Activated CD8-positive, alpha-beta memory T cell treated with anti-CD3 and anti-CD28 coated beads, Interleukin-2, amount 10 ng/mL, durations not matched to agents 7 days and 5 days (primary cell): Measurements from ENCODE around the gene FAF1. TPM values are rescaled to one million over a fixed set of nuclear protein-coding genes. Genes with fewer than 3 reads are reported as not detected.
"Not testable (repeated sequence)": the region's sequence is repeated elsewhere in the genome, so short reads cannot be mapped to it uniquely, and the experiment has no call there.

ENCODE experiments used
- ATAC-seq: fragments of 150-1000 bp; cut with Tn5 transposase; one replicate; pipeline ENCODE4 v1.10.0; 2021; ENCODE audit warnings: moderate library complexity
- CTCF ChIA-PET: fragments of 350-600 bp; sonication (Branson Sonifier 250); formaldehyde crosslinking; loops from one replicate; lab custom pipeline; 2021; ENCODE audit warnings: antibody characterized with exemption; lab: Charles Lee
- DNase-seq: peaks from one replicate; pipeline ENCODE4 v3.0.0-alpha.2; 2020
- H3K27ac Mint-ChIP-seq: one replicate; pipeline ENCODE4 v1.8.0; 2021; ENCODE audit warnings: mild to moderate bottlenecking, mixed read lengths
- H3K27me3 Mint-ChIP-seq: one replicate; pipeline ENCODE4 v1.8.0; 2021; ENCODE audit warnings: mixed read lengths
- H3K36me3 Mint-ChIP-seq: one replicate; pipeline ENCODE4 v1.8.0; 2021; ENCODE audit warnings: mild to moderate bottlenecking, mixed read lengths
- H3K4me1 Mint-ChIP-seq: one replicate; pipeline ENCODE4 v1.8.0; 2021; ENCODE audit warnings: mixed read lengths
- H3K4me3 Mint-ChIP-seq: one replicate; pipeline ENCODE4 v1.8.0; 2021; ENCODE audit warnings: mild to moderate bottlenecking, moderate library complexity, mixed read lengths
- H3K9me3 Mint-ChIP-seq: one replicate; pipeline ENCODE4 v1.8.0; 2022; ENCODE audit warnings: low read depth, mixed read lengths
- total RNA-seq, 2 experiments: library from RNA; stranded (reverse); gene quantifications; one replicate each; pipeline ENCODE4 v1.2.3, GENCODE V29; 2021

FAF1 gene
- total RNA-seq, 2 experiments from 2014 or later, result 84.4 to 94.4 TPM

- H3K27ac Mint-ChIP-seq, ATAC-seq, H3K4me3 Mint-ChIP-seq, H3K27me3 Mint-ChIP-seq, DNase-seq, H3K9me3 Mint-ChIP-seq, H3K4me1 Mint-ChIP-seq: not testable (repeated sequence)
- H3K36me3 Mint-ChIP-seq, result peaks cover 12% of the 10 kb centered on the region
- CTCF ChIA-PET, result interaction anchor here (1.1 kb wide), 1 partner anchor 19 kb away, joined by 3 read pairs; no protein-coding TSS in a partner anchor
These were observed 49.7 kb downstream of the FAF1 start for GRCh38 chr1:50910356-50910755.

- H3K36me3 Mint-ChIP-seq, CTCF ChIA-PET, H3K27me3 Mint-ChIP-seq, H3K4me1 Mint-ChIP-seq, H3K4me3 Mint-ChIP-seq, H3K27ac Mint-ChIP-seq, DNase-seq, H3K9me3 Mint-ChIP-seq, ATAC-seq: not testable (repeated sequence)
These were observed 52.5 kb downstream of the FAF1 start for GRCh38 chr1:50907610-50908009.

GRCh38 chr1:50906050-50906449 lies 54.0 kb downstream of the FAF1 start:
- CTCF ChIA-PET, H3K4me1 Mint-ChIP-seq: not testable (repeated sequence)

GRCh38 chr1:50902419-50902818 lies 57.6 kb downstream of the FAF1 start:
- ATAC-seq, result no peak
- CTCF ChIA-PET, result no interaction called here
- DNase-seq, result no peak
- Mint-ChIP-seq H3K27ac (no peak overlapping the region), H3K9me3 (no peaks in the 10 kb centered on the region), H3K27me3 (no peaks in the 10 kb centered on the region), H3K36me3 (no peaks in the 10 kb centered on the region), H3K4me1 (no peaks in the 10 kb centered on the region), H3K4me3 (no peak overlapping the region)

More at GRCh38 chr1:50906050-50906449, 54.0 kb downstream of the FAF1 start:
- not testable (repeated sequence) for ATAC-seq, H3K27me3 Mint-ChIP-seq, H3K9me3 Mint-ChIP-seq, H3K36me3 Mint-ChIP-seq, DNase-seq, H3K4me3 Mint-ChIP-seq, H3K27ac Mint-ChIP-seq

GRCh38 chr1:50901872-50902271 lies 58.2 kb downstream of the FAF1 start:
- H3K27me3 Mint-ChIP-seq, result no peaks in the 10 kb centered on the region
- ATAC-seq, result no peak
- no peak for DNase-seq
- H3K4me1 Mint-ChIP-seq, result no peaks in the 10 kb centered on the region
- H3K36me3 Mint-ChIP-seq, result no peaks in the 10 kb centered on the region
- no peaks in the 10 kb centered on the region for H3K9me3 Mint-ChIP-seq
- CTCF ChIA-PET, result no interaction called here
- no peak overlapping the region for H3K4me3 Mint-ChIP-seq
- H3K27ac Mint-ChIP-seq, result no peak overlapping the region

- H3K27me3 Mint-ChIP-seq, result no peaks in the 10 kb centered on the region
These were observed 61.3 kb downstream of the FAF1 start for GRCh38 chr1:50898773-50899172.

GRCh38 chr1:50894340-50894739 lies 65.7 kb downstream of the FAF1 start:
- no peak for ATAC-seq
- no peak overlapping the region for H3K4me3 Mint-ChIP-seq
- no peak for DNase-seq
- H3K27ac Mint-ChIP-seq, result no peak overlapping the region
- H3K27me3 Mint-ChIP-seq, result no peaks in the 10 kb centered on the region
- H3K36me3 Mint-ChIP-seq, result peaks cover 30% of the 10 kb centered on the region
- CTCF ChIA-PET, result interaction anchor here (0.7 to 1.5 kb wide), 2 partner anchors 24 to 875 kb away, joined by 3 read pairs; no protein-coding TSS in a partner anchor
- no peaks in the 10 kb centered on the region for H3K4me1 Mint-ChIP-seq
- H3K9me3 Mint-ChIP-seq, result peaks cover 12% of the 10 kb centered on the region

More at GRCh38 chr1:50898773-50899172, 61.3 kb downstream of the FAF1 start:
- no peak overlapping the region for H3K27ac Mint-ChIP-seq
- ATAC-seq (no peak), DNase-seq (no peak)
- H3K4me3 Mint-ChIP-seq, result no peak overlapping the region
- no peaks in the 10 kb centered on the region for H3K4me1 Mint-ChIP-seq
- H3K36me3 Mint-ChIP-seq, result peaks cover 14% of the 10 kb centered on the region
- H3K9me3 Mint-ChIP-seq, result no peaks in the 10 kb centered on the region
- CTCF ChIA-PET, result interaction anchor here (1.4 kb wide), 1 partner anchor 30 kb away, joined by 4 read pairs; no protein-coding TSS in a partner anchor

GRCh38 chr1:50893466-50893865 lies 66.6 kb downstream of the FAF1 start:
- DNase-seq (no peak), ATAC-seq (no peak)
- H3K4me1 Mint-ChIP-seq, result no peaks in the 10 kb centered on the region
- no peaks in the 10 kb centered on the region for H3K27me3 Mint-ChIP-seq
- H3K4me3 Mint-ChIP-seq, result no peak overlapping the region
- CTCF ChIA-PET, result interaction anchor here (0.7 kb wide), 1 partner anchor 876 kb away, joined by 3 read pairs; no protein-coding TSS in a partner anchor
- H3K27ac Mint-ChIP-seq, result no peak overlapping the region
- peaks cover 30% of the 10 kb centered on the region for H3K36me3 Mint-ChIP-seq
- peaks cover 12% of the 10 kb centered on the region for H3K9me3 Mint-ChIP-seq

- H3K9me3 Mint-ChIP-seq, H3K4me3 Mint-ChIP-seq, ATAC-seq, H3K27ac Mint-ChIP-seq, H3K27me3 Mint-ChIP-seq, H3K36me3 Mint-ChIP-seq, H3K4me1 Mint-ChIP-seq, DNase-seq, CTCF ChIA-PET: not testable (repeated sequence)
These were observed 72.5 kb downstream of the FAF1 start for GRCh38 chr1:50887555-50887954.

GRCh38 chr1:50880373-50880772 lies 79.7 kb downstream of the FAF1 start:
- no peak for ATAC-seq
- H3K36me3 Mint-ChIP-seq, result peaks cover 2% of the 10 kb centered on the region
- no peak overlapping the region for H3K4me3 Mint-ChIP-seq
- no peak overlapping the region for H3K27ac Mint-ChIP-seq
- H3K9me3 Mint-ChIP-seq, result no peaks in the 10 kb centered on the region
- CTCF ChIA-PET, result no interaction called here
- no peaks in the 10 kb centered on the region for H3K4me1 Mint-ChIP-seq
- DNase-seq, result no peak
- H3K27me3 Mint-ChIP-seq, result no peaks in the 10 kb centered on the region

- CTCF ChIA-PET, result no interaction called here
- DNase-seq (no peak), ATAC-seq (no peak)
- no peaks in the 10 kb centered on the region for H3K4me1 Mint-ChIP-seq
- no peaks in the 10 kb centered on the region for H3K9me3 Mint-ChIP-seq
- no peaks in the 10 kb centered on the region for H3K36me3 Mint-ChIP-seq
- no peaks in the 10 kb centered on the region for H3K27me3 Mint-ChIP-seq
- H3K27ac Mint-ChIP-seq, result no peak overlapping the region
- no peak overlapping the region for H3K4me3 Mint-ChIP-seq
These were observed 80.9 kb downstream of the FAF1 start for GRCh38 chr1:50879137-50879536.

GRCh38 chr1:50878434-50878833 lies 81.6 kb downstream of the FAF1 start:
- Mint-ChIP-seq H3K27me3 (no peaks in the 10 kb centered on the region), H3K4me1 (peaks cover 6% of the 10 kb centered on the region), H3K27ac (no peak overlapping the region), H3K9me3 (no peaks in the 10 kb centered on the region), H3K4me3 (no peak overlapping the region), H3K36me3 (no peaks in the 10 kb centered on the region)
- DNase-seq, result no peak
- no peak for ATAC-seq
- CTCF ChIA-PET, result interaction anchor here (1.1 kb wide), 2 partner anchors 311 to 314 kb away, joined by 3 to 4 read pairs; no protein-coding TSS in a partner anchor

- no peak overlapping the region for H3K27ac Mint-ChIP-seq
- CTCF ChIA-PET, result interaction anchor here (1.1 kb wide), 2 partner anchors 311 to 314 kb away, joined by 3 to 4 read pairs; no protein-coding TSS in a partner anchor
- H3K36me3 Mint-ChIP-seq, result no peaks in the 10 kb centered on the region
These were observed 82.4 kb downstream of the FAF1 start for GRCh38 chr1:50877641-50878040.

GRCh38 chr1:50873458-50874187 lies 86.4 kb downstream of the FAF1 start:
- DNase-seq (peak; percentile 86), ATAC-seq (peak; percentile 96)
- CTCF ChIA-PET, result interaction anchor here (0.6 to 5.7 kb wide), 22 partner anchors 8 to 341 kb away, joined by 3 to 45 read pairs (median 4); partner anchors contain the start of gene CDKN2C
- Mint-ChIP-seq H3K4me3 (peak overlapping the region; percentile 55), H3K9me3 (no peaks in the 10 kb centered on the region), H3K36me3 (no peaks in the 10 kb centered on the region), H3K27me3 (no peaks in the 10 kb centered on the region), H3K4me1 (peaks cover 9% of the 10 kb centered on the region), H3K27ac (peak overlapping the region; percentile 49)

More at GRCh38 chr1:50877641-50878040, 82.4 kb downstream of the FAF1 start:
- H3K4me3 Mint-ChIP-seq, result no peak overlapping the region
- ATAC-seq (no peak), DNase-seq (no peak)
- no peaks in the 10 kb centered on the region for H3K9me3 Mint-ChIP-seq
- H3K4me1 Mint-ChIP-seq, result peaks cover 9% of the 10 kb centered on the region
- no peaks in the 10 kb centered on the region for H3K27me3 Mint-ChIP-seq
